GM18867 (cell line): ENCODE results near the gene NHSL2.

Experiments
- ATAC-seq: cut with Tn5 transposase; IDR thresholded peaks from one replicate; pipeline ENCODE4 v1.9.1; 2021; ENCODE audit warnings: mild to moderate bottlenecking, moderate library complexity; ENCODE audit not compliant: unreplicated experiment

The NHSL2 gene

DNA sequence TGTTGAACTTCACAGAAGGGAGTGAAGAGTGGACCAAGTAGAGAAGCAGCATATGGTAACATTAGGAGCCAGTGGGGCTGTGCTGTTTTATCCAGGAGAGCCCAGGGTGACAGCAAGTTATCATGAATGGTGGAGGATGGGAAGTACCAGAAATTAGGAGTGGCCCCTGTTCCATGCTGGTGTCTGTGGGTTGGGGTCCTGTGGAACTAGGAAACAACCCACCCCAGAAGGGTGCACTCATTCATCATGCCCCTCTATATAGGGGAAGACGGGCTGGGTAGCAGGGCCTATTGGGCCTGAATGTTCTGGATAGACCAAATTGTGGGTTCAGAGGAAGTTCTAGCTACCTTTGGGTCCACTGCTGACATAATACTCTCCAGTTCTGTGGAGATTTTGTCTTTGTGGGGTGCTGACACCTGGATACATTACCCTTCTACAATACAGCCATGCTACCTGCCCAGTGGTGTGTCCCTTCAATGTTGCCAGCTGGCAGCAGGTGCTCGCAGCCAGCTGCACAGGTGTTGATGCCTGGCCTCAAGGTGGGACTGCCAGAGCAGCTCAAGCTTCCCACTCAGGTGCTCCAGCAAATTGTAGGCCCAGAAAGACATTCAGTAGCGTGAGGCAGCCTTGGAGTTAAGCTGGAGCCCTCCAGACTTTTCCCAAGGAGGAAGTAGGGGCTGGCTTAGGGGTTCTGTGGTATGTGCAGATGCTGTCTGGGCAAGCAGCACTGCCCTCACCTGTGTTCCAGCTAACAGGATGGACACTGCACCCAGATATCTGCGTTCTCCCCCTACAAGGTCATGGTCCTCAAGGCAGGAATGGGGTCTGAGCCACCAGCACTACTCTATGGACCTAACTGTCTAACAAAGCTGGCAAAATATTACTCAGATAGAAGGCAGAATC is 106.5 kb downstream of the NHSL2 start:
- ATAC-seq = no peak

DNA sequence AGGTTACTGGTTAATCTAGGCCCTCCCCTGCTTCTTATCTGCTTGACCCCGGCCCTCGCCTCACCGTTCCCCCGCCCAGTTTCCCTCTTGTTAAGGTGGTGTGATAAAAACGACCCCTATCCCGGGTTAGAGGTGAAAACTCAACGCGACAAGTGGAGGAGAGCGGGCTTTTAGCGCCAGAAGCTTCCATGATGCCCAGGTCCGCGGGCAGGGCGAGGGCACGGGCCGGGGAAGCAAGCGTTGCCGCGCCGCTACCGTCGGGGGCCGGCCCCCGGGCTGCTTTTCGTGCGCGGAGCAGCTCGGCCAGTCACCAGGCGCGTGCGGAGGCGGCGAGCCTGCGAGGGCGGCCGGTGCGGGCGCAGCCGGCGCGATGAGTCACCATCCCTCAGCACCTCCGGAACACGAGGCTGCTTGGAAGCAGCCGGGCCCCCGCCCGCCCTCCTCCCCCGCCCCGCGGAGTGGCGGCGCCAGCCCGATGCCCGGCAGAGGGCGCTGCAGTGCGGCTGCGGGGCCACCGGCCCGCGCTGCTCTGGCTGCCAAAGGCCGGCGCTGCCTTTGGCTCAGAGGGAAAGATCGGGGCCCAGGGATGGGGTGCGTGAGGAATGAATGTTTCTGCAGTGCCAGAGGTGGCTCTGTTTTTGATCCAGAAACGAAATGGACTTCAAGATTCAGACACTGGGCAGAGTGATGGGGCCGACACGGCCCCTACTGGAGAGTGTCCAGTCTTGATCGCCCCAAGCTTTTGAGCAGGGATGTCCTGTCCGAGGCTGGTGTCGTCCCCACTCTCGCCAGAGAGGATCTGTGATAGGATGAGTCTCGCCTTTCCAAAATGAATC is 107.8 kb downstream of the NHSL2 start:
- peak; percentile 66 for ATAC-seq

DNA sequence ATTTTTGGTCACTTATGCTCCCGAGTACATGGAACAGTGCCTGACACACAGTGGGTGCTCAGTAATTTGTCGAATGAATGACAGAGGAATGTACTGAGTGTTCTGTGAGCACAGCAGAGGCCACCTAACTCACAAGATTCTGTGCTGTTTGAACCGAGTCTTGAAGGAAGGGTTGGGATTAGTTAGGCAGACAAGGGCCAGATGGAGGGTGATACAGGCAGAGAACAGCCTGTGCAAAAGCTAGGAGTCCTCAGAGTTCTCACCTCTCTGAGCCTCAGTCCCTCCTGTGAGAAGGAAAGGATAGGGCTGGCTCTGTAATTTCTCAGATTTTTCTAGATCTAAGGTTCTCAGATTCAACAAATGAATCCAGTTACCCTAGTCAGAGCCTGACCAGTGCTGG is 108.8 kb downstream of the NHSL2 start:
- no peak for ATAC-seq

DNA sequence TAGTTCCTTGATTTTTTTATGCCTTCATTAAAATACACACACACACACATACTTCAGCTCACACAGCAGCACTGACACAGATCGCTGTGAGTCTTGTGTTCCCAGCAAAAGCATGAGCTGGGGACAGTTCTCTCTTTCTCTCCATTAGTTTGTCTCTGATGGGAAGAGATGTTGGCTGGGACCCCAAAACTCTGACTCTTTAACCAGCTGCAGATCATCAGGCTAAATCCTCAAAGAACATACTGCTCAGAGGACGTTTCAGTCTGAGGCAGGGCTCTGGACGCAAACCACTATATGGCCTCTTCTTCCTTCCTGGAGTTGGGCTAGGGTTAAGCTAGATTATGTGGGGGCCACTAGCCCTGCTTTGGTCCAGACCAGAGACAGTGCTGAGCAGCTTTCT is 109.6 kb downstream of the NHSL2 start:
- no peak for ATAC-seq

DNA sequence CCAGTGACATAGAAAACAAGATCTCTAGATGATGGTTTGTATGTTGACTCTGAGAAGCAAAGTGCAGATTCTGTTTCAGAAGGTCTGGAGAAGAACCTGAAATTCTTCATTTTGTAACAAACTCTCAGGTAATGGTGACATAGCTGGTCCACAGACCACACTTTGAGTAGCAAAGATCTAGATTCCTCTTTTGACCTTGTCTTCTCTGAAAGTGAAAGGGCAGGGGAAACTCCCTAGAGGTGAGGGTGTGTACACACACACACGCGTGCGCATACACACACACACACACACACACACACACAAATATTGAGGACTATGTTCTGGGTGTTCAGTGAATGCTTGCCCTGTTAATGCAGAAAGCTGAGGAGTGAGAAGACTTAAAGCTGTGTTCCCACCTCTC is 110.1 kb downstream of the NHSL2 start:
- peak; percentile 69 for ATAC-seq

DNA sequence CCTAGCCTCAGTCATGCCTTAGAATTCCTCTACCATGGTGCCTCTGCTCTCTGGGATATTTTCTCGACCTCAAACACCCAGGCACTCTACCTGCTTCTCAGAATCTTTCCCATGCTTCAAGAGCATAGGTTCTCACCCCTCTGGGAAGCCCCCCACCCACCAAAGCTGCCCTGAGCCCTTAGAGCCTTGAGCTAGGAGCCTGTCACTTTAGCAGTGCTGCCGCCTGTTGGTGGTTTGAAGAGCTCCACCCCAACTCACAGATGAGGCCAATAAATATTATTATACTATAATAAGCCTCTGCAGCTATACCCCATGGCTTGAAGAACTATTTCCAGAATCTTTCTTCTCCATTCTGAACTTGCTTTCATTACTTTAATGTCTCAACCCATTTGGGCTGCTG is 111.3 kb downstream of the NHSL2 start:
- ATAC-seq = no peak

DNA sequence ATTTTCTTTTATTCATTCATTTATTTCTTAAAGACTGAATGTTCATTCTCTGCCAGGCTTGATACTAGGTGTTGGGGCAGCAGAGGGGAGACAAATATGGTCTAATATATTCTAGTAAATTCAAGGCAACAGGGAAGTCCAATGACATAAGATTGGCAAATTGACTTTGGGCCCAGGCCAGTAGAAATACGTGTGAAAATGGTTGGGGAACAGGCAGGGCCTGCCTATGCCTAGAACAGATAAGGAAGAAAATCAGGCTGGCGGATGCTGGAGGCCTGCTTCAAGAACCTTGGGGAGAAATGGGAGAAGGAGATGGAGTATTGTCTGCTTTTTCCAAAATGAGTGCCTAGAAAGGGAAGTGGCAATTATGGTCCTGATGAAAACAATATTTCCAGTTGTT is 112.4 kb downstream of the NHSL2 start:
- ATAC-seq = no peak

DNA sequence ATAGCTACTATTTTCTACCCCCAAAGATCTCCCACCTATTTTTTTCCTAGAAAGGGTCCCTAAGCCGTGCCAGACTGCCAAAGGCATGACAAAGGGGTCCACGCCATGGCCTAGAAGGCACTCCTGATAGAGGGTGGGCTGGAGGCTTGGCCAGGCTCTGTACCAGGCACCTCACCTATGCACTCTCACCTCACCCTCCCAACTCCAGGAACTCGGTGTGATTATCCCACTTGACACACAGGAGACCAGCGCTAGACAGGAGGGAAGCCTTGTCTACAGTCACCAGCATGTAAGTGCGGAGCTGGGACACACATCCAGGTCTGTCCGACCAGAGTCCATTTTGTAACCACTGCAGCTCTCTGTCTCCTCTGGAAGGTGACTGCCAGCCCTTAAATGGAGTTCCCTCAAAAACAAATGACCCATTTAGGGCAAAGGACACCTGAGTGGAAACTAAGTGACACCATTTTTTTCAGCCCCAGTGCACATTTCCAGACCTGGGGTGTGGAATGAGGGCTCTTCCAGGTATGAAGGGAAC is 114.7 kb downstream of the NHSL2 start:
- no peak for ATAC-seq

DNA sequence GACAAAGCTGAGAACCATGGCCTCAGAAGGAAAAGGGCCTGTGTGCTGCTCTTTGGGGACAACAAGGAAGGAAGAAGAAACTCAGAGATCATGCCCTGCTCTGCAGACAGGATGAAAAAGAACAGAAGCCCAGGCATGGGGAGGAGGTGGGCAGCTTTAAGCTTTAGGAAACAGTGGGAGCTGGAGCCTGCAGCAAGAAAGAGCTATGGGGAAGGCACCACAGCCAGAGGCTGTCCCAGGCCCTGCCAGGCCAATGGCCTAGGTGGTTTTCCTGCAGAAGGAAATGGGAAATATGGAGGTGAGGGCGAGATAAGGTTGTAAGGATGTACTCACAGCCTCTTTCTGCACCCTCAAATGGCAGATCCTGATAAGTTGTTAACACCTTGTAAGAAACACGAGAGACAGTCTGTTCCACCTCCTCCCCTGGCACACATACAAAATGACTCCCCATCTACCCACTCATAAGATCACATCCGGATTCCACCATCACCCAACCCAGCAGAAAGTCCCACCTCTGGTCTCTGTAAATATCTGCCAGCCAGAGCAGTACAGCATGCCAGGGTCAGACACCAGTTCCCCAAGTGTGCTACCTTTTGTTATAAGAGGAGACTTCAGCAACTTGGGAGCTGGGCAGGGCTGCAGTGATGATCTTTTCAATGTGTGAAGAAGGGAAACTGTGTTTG is 115.8 kb downstream of the NHSL2 start:
- ATAC-seq = no peak

DNA sequence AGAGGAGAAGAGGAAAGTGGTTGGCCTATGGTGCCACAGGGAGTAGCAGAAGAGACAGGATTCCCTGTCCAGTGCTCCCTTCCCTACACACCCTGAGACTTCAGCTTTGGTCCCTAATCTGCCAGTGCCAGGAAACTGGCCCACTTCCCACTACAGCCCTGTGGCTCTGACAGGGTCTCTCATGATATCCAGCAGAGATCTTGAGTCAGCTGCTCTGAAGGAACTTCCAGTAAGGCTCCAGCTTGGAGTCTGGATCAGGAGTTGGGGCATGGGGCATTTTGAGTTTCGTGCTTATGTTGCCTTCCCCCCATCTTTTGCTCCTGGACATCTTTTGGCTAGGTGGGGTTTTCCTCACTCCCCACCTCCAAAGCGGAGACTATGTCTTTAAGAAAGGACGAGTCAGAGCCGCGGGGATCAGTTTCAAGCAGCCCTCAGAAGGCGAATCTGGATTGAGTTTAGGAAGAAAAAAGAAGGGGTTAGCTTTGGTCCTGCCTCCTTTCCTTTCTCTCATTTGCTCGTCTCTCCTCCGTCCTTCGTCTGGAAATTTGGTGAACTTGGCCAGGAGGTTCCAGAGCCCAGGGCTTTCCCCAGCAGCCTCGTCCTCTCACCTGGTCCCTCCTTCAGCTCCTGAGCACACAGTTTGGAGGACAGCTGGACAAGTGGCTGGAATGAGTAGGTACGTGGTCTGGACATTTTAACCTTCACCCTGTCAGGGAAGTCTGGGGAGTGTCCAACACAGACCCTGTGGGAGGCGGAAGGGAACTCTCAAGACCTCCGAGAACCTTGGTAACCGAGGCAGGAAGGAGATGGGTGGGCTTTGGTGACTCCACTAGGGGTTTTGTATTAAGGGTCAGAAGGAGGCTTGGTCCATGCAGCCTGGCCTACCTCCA is 116.6 kb downstream of the NHSL2 start:
- ATAC-seq = no peak

DNA sequence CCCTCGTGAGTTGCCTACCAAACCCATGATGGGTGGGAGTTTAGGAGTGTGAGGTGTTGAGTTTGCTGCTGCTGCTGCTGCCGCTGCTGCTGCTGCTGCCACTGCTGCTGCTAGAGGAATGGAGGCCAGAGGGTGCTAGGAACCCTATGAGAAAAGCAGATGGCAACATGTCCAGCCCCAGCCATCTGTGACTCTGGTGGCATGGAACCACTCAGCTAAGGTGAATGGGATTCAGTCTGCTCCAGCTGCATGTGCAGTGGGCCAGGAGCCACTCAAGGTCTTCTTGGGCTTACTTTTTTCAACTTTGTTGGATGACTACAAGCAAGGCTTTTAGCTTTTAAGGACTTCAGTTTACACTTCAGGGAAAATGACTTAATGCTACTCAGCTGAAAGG is 117.3 kb downstream of the NHSL2 start:
- no peak for ATAC-seq

DNA sequence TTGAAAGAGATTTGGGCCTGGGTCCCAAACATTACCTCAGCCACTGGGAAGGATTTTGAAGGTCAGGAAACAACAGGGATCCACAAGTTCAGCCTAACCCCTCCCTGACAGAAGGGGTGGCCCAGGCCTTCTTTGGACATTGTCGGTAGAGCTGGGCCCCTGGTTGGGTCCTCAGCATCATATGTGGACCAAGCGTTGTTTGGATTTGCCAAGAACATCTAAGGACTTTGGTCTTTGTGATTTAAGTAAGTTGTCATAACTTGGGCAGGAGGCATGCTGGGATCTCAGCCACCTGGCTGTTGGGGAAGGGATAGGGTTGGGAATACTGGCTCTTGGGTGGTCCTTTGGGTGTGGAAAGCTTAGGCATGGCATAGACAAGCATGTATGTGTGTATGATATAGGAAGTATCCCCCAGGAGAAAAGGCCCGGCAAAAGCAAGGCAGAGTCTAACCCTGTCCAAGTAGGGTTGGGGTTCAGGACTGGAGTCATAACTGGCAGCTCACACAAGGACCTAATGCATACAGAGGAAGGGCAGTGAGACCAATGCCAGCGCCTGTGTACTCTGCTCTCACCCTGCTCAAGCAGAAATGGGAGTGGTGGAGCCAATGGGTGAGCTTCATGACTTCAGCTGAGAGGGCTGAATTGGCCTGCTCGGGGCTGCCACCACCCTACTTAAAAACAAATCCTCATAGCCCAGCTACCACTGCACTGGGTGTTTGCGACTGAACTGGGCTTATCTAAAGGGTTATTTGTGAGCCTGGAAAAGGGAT is 118.2 kb downstream of the NHSL2 start:
- no peak for ATAC-seq

DNA sequence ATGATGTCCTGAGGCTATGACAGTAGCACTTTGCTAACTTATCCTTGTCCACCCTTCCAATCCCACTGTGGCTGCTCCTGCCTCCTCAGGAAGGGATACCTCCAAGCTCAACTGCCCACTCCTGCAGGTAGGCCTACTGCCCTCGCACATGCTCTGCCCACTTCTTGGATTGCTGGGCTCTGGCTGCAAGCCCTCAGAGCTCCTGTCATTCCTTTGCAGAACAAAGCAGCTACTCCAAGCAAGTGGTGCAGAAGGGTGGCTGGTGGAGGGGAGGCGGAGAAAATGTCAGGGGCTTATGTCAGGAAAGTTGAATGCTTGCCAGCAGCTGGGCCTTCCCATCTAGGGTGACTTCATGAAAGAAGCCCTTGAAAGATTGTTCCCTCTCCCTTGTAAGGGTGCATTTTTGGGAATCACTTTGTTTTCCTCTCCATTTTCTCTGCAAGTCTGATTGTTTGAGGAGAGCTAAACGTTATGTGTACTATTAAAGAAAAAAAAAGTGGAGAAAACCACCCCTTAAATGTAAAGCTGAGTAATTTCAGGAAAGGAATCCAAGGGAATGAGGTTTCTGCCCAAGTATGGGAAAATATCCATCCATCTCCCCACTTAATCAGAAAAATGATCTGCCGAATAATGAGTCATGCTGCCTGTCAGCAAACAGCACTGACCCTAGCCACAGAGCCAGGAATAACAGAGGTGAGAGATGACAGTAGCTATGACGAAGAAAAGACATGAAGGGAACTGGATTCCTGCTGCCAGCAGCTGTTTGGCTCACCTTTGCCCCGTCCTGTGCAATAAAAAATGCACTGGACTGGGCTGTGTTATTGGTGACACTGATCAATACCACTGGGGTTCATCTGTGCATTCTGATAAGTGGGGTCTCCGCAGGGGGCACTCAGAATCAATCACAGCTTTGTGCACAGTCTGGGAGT is 119.1 kb downstream of the NHSL2 start:
- ATAC-seq = no peak

DNA sequence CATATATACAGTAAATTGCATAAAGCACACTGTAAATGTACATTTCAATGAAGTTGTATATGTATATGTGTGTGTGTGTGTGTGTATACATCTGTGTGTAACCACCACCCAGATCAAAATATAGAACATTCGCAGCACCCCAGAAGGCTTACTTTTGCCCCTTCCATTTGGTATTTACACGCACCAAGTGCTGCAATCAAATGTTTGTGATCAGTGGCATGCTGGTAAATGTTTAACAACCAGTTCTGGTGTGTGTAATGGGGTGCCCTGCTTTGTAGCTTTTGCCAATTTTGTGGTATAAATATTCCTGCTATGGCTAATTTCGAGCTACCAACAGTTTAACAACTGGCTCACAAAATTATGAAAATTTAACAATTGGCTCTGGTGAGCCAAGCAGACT is 119.8 kb downstream of the NHSL2 start:
- no peak for ATAC-seq

DNA sequence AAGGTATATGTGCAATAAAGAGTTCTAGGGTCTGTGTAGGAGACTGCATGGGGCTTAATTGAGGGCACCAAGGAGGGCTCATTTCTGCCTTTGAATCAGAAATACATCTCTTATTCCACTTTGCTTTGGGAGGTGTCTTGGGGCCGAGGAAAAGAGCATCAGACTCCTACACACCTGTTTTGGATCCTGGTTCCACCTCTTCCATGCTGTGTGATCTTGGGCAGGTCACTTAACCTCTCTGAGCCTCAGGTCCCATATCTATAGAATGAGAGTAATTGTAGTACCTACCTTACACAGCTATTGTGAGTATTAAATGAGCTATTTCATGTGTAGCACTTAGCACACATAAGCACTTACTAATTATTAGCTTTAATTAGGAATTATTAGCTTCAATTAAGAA is 120.5 kb downstream of the NHSL2 start:
- no peak for ATAC-seq

DNA sequence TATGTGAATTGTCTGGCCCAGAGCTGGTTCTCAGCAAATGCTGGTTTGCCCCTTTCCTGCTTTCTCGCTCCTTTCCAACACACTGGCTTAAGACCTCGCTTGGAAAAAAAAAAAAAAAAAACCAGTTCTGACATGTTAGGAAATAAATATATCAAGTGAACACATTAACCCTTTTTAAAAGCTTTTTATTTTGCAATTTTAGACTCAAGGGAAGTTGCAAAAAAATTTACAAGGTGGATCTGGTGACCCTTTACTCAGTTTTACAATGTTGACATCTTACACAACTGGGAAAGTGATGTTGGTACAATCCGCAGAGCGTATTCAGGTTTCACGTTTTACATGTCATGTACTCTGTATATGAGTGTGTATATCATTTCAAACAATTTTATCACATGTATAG is 121.0 kb downstream of the NHSL2 start:
- no peak for ATAC-seq

DNA sequence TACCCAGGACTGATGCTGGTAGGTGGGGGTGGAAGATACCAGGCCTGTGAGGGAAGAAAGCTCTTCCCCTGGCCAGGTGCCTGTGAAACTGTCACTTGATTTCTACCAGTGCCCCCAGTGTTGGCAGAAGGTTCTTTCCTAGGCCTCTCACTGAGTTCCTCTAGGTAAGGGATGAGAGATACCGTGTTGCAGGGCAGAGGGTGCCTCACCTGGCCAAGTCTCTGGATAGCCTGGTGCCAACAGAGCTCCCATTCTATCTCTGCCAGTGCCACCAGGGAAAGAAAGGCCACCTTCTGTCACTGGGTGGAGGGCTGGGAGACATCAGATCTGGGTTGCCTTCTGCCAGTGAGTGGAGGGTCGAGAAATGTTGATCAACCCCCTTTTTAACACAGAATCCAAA is 127.0 kb downstream of the NHSL2 start:
- ATAC-seq = no peak

DNA sequence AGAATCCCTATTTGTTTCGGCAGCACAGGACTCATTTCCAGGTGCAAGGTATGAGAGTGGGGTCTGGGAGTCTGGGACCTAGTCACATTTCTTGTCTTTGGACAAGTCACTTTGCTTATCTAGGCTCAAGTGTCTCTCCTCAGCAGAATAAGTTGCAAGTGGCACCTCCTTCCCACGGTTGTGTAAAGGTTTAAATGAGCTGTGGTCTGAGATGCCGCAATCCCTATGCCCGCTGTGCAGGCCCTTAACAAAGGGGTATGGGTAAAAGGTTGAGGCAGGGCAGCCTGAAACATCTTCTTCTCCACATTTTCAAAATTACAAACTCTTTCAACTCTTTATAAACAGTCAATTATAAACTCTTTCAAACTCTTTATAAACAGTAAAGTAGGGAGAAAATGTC is 127.4 kb downstream of the NHSL2 start:
- no peak for ATAC-seq
